Activated CD8-positive, alpha-beta T cell treated with anti-CD3 and anti-CD28 coated beads, Interleukin-2, amount 10 ng/mL, durations not matched to agents 7 days and 5 days (primary cell): ENCODE results near the gene PLPP3. TPM values are rescaled to one million over a fixed set of nuclear protein-coding genes. Genes with fewer than 3 reads are reported as not detected.

Experiments
- ATAC-seq: fragments of 150-1000 bp; cut with Tn5 transposase; one replicate; pipeline ENCODE4 v1.10.0; 2021; ENCODE audit warnings: moderate library complexity
- CTCF ChIA-PET: fragments of 350-600 bp; sonication (Branson Sonifier 250); formaldehyde crosslinking; loops from one replicate; lab custom pipeline; 2021; ENCODE audit warnings: antibody characterized with exemption; lab: Charles Lee
- POLR2A ChIA-PET: fragments of 350-600 bp; sonication (Branson Sonifier 250); formaldehyde crosslinking; loops from one replicate; lab custom pipeline; 2021; ENCODE audit warnings: antibody characterized with exemption; lab: Charles Lee
- DNase-seq: peaks from one replicate; pipeline ENCODE4 v3.0.0-alpha.2; 2020
- H3K27ac Mint-ChIP-seq: one replicate; pipeline ENCODE4 v1.8.0; 2021; ENCODE audit warnings: mild to moderate bottlenecking, mixed read lengths
- H3K27me3 Mint-ChIP-seq: one replicate; pipeline ENCODE4 v1.8.0; 2021; ENCODE audit warnings: low read depth, mixed read lengths
- H3K36me3 Mint-ChIP-seq: one replicate; pipeline ENCODE4 v1.8.0; 2021; ENCODE audit warnings: low read depth, mixed read lengths
- H3K4me1 Mint-ChIP-seq: one replicate; pipeline ENCODE4 v1.8.0; 2021; ENCODE audit warnings: low read depth, mixed read lengths
- H3K4me3 Mint-ChIP-seq: one replicate; pipeline ENCODE4 v1.8.0; 2021; ENCODE audit warnings: mild to moderate bottlenecking, mixed read lengths
- H3K9me3 Mint-ChIP-seq: one replicate; pipeline ENCODE4 v1.8.0; 2022; ENCODE audit warnings: mixed read lengths; ENCODE audit not compliant: insufficient read depth
- total RNA-seq, 2 experiments: library from RNA; stranded (reverse); gene quantifications; one replicate each; pipeline ENCODE4 v1.2.3, GENCODE V29; 2021

The PLPP3 gene
- total RNA-seq, 2 experiments from 2014 or later = not detected

- ChIA-PET CTCF (no interaction called here), POLR2A (no interaction called here)
- Mint-ChIP-seq H3K36me3 (no peaks in the 10 kb centered on the region), H3K4me3 (no peak overlapping the region), H3K4me1 (no peaks in the 10 kb centered on the region), H3K27me3 (no peaks in the 10 kb centered on the region), H3K27ac (no peak overlapping the region), H3K9me3 (no peaks in the 10 kb centered on the region)
- ATAC-seq = no peak
- no peak for DNase-seq
Observed at GRCh38 chr1:56542651-56543050, 36.7 kb downstream of the PLPP3 start.

GRCh38 chr1:56541408-56541807 lies 38.0 kb downstream of the PLPP3 start:
- H3K27ac Mint-ChIP-seq = no peak overlapping the region
- H3K9me3 Mint-ChIP-seq = no peaks in the 10 kb centered on the region
- no peaks in the 10 kb centered on the region for H3K4me1 Mint-ChIP-seq
- CTCF ChIA-PET = no interaction called here
- ATAC-seq (no peak), DNase-seq (no peak)
- no peak overlapping the region for H3K4me3 Mint-ChIP-seq
- POLR2A ChIA-PET = no interaction called here
- no peaks in the 10 kb centered on the region for H3K27me3 Mint-ChIP-seq
- H3K36me3 Mint-ChIP-seq = no peaks in the 10 kb centered on the region

GRCh38 chr1:56540467-56540866 lies 38.9 kb downstream of the PLPP3 start:
- Mint-ChIP-seq H3K9me3 (no peaks in the 10 kb centered on the region), H3K27ac (no peak overlapping the region), H3K27me3 (no peaks in the 10 kb centered on the region), H3K4me1 (no peaks in the 10 kb centered on the region), H3K4me3 (no peak overlapping the region), H3K36me3 (no peaks in the 10 kb centered on the region)
- ChIA-PET CTCF (no interaction called here), POLR2A (no interaction called here)
- ATAC-seq = no peak
- no peak for DNase-seq

GRCh38 chr1:56539520-56539931 lies 39.8 kb downstream of the PLPP3 start:
- POLR2A ChIA-PET = no interaction called here
- H3K27ac Mint-ChIP-seq = no peak overlapping the region

GRCh38 chr1:56538532-56538931 lies 40.8 kb downstream of the PLPP3 start:
- no peak for DNase-seq
- H3K4me3 Mint-ChIP-seq = no peak overlapping the region
- H3K4me1 Mint-ChIP-seq = no peaks in the 10 kb centered on the region
- ATAC-seq = no peak
- H3K27me3 Mint-ChIP-seq = no peaks in the 10 kb centered on the region
- CTCF ChIA-PET = no interaction called here
- POLR2A ChIA-PET = no interaction called here
- no peaks in the 10 kb centered on the region for H3K36me3 Mint-ChIP-seq
- H3K9me3 Mint-ChIP-seq = no peaks in the 10 kb centered on the region
- no peak overlapping the region for H3K27ac Mint-ChIP-seq

More at GRCh38 chr1:56539520-56539931, 39.8 kb downstream of the PLPP3 start:
- H3K4me1 Mint-ChIP-seq = no peaks in the 10 kb centered on the region
- H3K36me3 Mint-ChIP-seq = no peaks in the 10 kb centered on the region
- no peaks in the 10 kb centered on the region for H3K9me3 Mint-ChIP-seq
- no peak overlapping the region for H3K4me3 Mint-ChIP-seq
- CTCF ChIA-PET = no interaction called here
- ATAC-seq (no peak), DNase-seq (no peak)
- H3K27me3 Mint-ChIP-seq = no peaks in the 10 kb centered on the region

- H3K27me3 Mint-ChIP-seq = no peaks in the 10 kb centered on the region
- ChIA-PET CTCF (no interaction called here), POLR2A (no interaction called here)
- no peaks in the 10 kb centered on the region for H3K4me1 Mint-ChIP-seq
- H3K27ac Mint-ChIP-seq = no peak overlapping the region
- H3K9me3 Mint-ChIP-seq = no peaks in the 10 kb centered on the region
- no peak for ATAC-seq
- H3K4me3 Mint-ChIP-seq = no peak overlapping the region
- no peak for DNase-seq
- no peaks in the 10 kb centered on the region for H3K36me3 Mint-ChIP-seq
Observed at GRCh38 chr1:56537660-56538059, 41.7 kb downstream of the PLPP3 start.

- POLR2A ChIA-PET = no interaction called here
- H3K27ac Mint-ChIP-seq = no peak overlapping the region
Observed at GRCh38 chr1:56535939-56536338, 43.4 kb downstream of the PLPP3 start.

DNA sequence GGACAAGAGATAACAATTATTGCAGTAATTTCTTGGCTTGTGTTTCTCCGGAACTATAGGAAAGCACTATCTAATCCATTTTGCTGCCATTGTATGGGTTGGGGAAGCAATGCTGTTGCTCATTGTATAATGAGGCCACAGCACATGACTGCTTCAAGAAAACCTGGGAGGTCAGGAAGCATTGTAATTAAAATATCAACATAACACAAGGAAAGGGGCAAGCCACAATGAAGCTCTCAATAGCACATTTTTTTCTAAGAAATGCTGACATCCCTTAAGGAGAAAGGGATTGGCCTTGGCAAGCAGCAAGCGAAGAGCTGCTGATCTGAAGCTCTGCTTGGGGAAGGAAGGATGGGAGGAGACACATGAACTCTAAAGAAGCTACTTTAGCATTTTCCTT lies 44.0 kb downstream of the PLPP3 start:
- no peak overlapping the region for H3K4me3 Mint-ChIP-seq
- H3K4me1 Mint-ChIP-seq = no peaks in the 10 kb centered on the region
- H3K27ac Mint-ChIP-seq = no peak overlapping the region
- DNase-seq (no peak), ATAC-seq (no peak)
- CTCF ChIA-PET = no interaction called here
- no peaks in the 10 kb centered on the region for H3K27me3 Mint-ChIP-seq
- no peaks in the 10 kb centered on the region for H3K36me3 Mint-ChIP-seq
- no peaks in the 10 kb centered on the region for H3K9me3 Mint-ChIP-seq
- POLR2A ChIA-PET = no interaction called here

More at GRCh38 chr1:56535939-56536338, 43.4 kb downstream of the PLPP3 start:
- ATAC-seq (no peak), DNase-seq (no peak)
- Mint-ChIP-seq H3K9me3 (no peaks in the 10 kb centered on the region), H3K4me1 (no peaks in the 10 kb centered on the region), H3K27me3 (no peaks in the 10 kb centered on the region), H3K4me3 (no peak overlapping the region), H3K36me3 (no peaks in the 10 kb centered on the region)
- CTCF ChIA-PET = no interaction called here

DNA sequence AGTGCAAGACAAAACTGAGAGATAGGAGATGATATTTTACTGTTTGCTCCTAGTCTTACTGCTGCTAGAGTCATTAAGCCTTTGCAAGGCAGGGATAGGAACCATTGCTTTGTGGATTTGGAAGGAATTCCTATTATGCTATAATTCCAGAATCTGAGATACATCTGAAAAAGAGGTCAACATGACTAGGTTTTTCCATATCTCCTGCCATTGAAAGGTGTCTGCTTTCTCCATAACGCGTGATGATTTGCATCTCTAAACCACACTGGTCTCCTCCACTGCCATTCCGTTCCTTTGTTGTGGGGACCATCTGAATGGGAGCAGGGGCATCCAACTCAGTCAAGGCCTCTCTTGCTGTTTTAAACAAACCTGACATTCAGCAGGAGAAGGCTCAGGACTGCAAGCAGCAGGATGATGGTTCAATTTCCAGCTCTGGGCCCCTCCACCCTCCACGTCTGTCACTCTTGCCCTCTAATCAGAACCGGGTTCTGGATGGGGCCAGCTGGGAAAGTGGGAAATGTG lies 45.2 kb downstream of the PLPP3 start:
- no peaks in the 10 kb centered on the region for H3K27me3 Mint-ChIP-seq
- H3K4me3 Mint-ChIP-seq = no peak overlapping the region
- POLR2A ChIA-PET = no interaction called here

DNA sequence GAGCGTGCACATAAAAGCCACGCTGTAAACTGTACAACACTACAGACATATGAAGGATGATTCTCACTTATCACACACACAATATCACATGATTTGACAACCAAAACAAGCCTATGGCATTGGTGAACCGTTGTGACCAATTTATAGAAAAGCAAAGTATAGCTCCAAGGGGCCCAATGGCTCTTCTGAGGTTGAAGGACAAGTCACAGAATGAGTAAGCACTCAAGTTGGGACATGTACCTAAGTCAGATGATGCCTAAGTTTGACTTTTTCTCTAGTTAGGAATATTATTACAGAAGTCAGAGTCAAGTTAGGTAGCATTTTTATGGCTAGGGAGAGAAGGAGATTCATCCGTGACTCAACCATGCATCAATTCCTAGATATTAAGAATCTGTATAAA lies 45.7 kb downstream of the PLPP3 start:
- Mint-ChIP-seq H3K4me3 (no peak overlapping the region), H3K27me3 (no peaks in the 10 kb centered on the region)
- ATAC-seq = no peak

More for the DNA sequence above, 45.2 kb downstream of the PLPP3 start:
- Mint-ChIP-seq H3K4me1 (no peaks in the 10 kb centered on the region), H3K36me3 (no peaks in the 10 kb centered on the region), H3K9me3 (no peaks in the 10 kb centered on the region), H3K27ac (no peak overlapping the region)
- DNase-seq (no peak), ATAC-seq (no peak)
- CTCF ChIA-PET = no interaction called here

DNA sequence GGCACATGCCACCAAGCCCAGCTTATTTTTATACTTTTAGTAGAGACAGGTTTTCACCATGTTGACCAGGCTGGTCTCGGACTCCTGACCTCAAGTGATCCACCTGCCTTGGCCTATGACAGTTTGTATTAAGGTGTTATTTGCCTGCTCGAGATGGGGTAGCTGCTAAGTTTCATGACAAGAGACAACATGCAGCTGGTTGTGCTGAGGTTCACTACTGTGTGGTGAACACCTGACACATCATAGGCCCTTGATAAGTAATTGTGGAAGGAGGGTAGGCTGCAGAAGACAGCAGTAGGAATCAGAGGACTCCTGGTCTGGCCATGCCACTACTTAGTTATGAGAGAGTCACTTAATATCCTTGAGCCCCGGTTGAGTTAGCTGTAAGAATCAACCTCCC lies 46.2 kb downstream of the PLPP3 start:
- H3K27me3 Mint-ChIP-seq = no peaks in the 10 kb centered on the region
- no peaks in the 10 kb centered on the region for H3K36me3 Mint-ChIP-seq
- no peaks in the 10 kb centered on the region for H3K9me3 Mint-ChIP-seq
- ChIA-PET POLR2A (no interaction called here), CTCF (no interaction called here)
- no peaks in the 10 kb centered on the region for H3K4me1 Mint-ChIP-seq
- no peak overlapping the region for H3K4me3 Mint-ChIP-seq
- ATAC-seq (no peak), DNase-seq (no peak)
- H3K27ac Mint-ChIP-seq = no peak overlapping the region

More for the DNA sequence above, 45.7 kb downstream of the PLPP3 start:
- H3K9me3 Mint-ChIP-seq = no peaks in the 10 kb centered on the region
- ChIA-PET CTCF (no interaction called here), POLR2A (no interaction called here)
- DNase-seq = no peak
- no peaks in the 10 kb centered on the region for H3K4me1 Mint-ChIP-seq
- no peaks in the 10 kb centered on the region for H3K36me3 Mint-ChIP-seq
- no peak overlapping the region for H3K27ac Mint-ChIP-seq

DNA sequence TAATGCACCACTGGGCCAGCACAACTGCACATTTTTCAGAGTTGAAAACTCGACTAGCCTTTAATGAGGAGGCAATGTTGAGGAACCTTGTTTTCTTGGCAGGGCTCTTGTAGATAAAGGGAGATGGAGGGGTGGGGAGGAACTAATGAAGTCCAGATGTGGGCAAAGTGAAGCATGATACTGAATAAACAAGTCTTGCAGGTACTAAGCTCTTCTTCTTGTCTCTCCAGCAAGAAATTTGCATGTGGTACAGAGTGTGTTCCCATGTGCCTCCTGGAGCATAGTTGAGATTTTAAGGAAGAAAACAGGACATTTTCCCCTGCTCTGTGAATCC lies 47.0 kb downstream of the PLPP3 start:
- Mint-ChIP-seq H3K27ac (no peak overlapping the region), H3K27me3 (peaks cover 6% of the 10 kb centered on the region), H3K4me1 (no peaks in the 10 kb centered on the region), H3K36me3 (no peaks in the 10 kb centered on the region), H3K4me3 (no peak overlapping the region), H3K9me3 (no peaks in the 10 kb centered on the region)
- ChIA-PET CTCF (no interaction called here), POLR2A (no interaction called here)
- ATAC-seq = no peak
- no peak for DNase-seq

GRCh38 chr1:56531624-56532349 lies 47.6 kb downstream of the PLPP3 start:
- Mint-ChIP-seq H3K9me3 (no peaks in the 10 kb centered on the region), H3K27ac (no peak overlapping the region), H3K36me3 (no peaks in the 10 kb centered on the region), H3K27me3 (peaks cover 6% of the 10 kb centered on the region), H3K4me1 (no peaks in the 10 kb centered on the region), H3K4me3 (no peak overlapping the region)
- ATAC-seq (no peak), DNase-seq (no peak)
- ChIA-PET POLR2A (no interaction called here), CTCF (no interaction called here)
